ENCODE results near the gene CCDC167.

CCDC167 gene

GRCh38 chr6:37480118-37480736 lies 19.5 kb downstream of the CCDC167 start:
- no peak for TF ChIP-seq YY1 (IDR thresholded peaks at IDR 0.05; ENCODE audit: low read depth)
- no peak for TF ChIP-seq MAX (IDR thresholded peaks at IDR 0.05)
- no peak for TF ChIP-seq USF1 (IDR thresholded peaks at IDR 0.05)
- TF ChIP-seq RAD21 (IDR thresholded peaks at IDR 0.05; ENCODE audit: low read depth): no peak
- no peak for TF ChIP-seq REST (IDR thresholded peaks at IDR 0.05; ENCODE audit: low read depth)
- TF ChIP-seq TEAD4 (IDR thresholded peaks at IDR 0.05): no peak

GRCh38 chr6:37479266-37479854 lies 20.3 kb downstream of the CCDC167 start:
- TF ChIP-seq CREB1 (IDR thresholded peaks at IDR 0.05; ENCODE audit: low read depth) (no peak), TEAD4 (IDR thresholded peaks at IDR 0.05) (no peak), TAF1 (IDR thresholded peaks at IDR 0.05; ENCODE audit: low read depth) (no peak), NFIC (IDR thresholded peaks at IDR 0.05) (no peak), CEBPB (IDR thresholded peaks at IDR 0.05) (no peak), TCF12 (IDR thresholded peaks at IDR 0.05; ENCODE audit: low read depth) (no peak), USF1 (IDR thresholded peaks at IDR 0.05) (no peak), ZBTB7A (IDR thresholded peaks at IDR 0.05; ENCODE audit: low read depth) (no peak), FOXM1 (IDR thresholded peaks at IDR 0.05; ENCODE audit: borderline replicate concordance, low read depth) (no peak), YY1 (IDR thresholded peaks at IDR 0.05; ENCODE audit: low read depth) (no peak), MAX (IDR thresholded peaks at IDR 0.05) (no peak)

GRCh38 chr6:37478827-37479226 lies 20.9 kb downstream of the CCDC167 start:
- TF ChIP-seq TEAD4 (IDR thresholded peaks at IDR 0.05) (no peak), TAF1 (IDR thresholded peaks at IDR 0.05; ENCODE audit: low read depth) (no peak), FOXM1 (IDR thresholded peaks at IDR 0.05; ENCODE audit: borderline replicate concordance, low read depth) (no peak), EP300 (IDR thresholded peaks at IDR 0.05; ENCODE audit: borderline replicate concordance) (no peak), MAX (IDR thresholded peaks at IDR 0.05) (no peak), USF1 (IDR thresholded peaks at IDR 0.05) (no peak), ZBTB7A (IDR thresholded peaks at IDR 0.05; ENCODE audit: low read depth) (no peak), RAD21 (IDR thresholded peaks at IDR 0.05; ENCODE audit: low read depth) (no peak), EGR1 (IDR thresholded peaks at IDR 0.05) (no peak), YY1 (IDR thresholded peaks at IDR 0.05; ENCODE audit: low read depth) (no peak)

- no peak for TF ChIP-seq YY1 (IDR thresholded peaks at IDR 0.05; ENCODE audit: low read depth)
- no peak for TF ChIP-seq FOXM1 (IDR thresholded peaks at IDR 0.05; ENCODE audit: borderline replicate concordance, low read depth)
- TF ChIP-seq REST (IDR thresholded peaks at IDR 0.05; ENCODE audit: low read depth): no peak
- TF ChIP-seq TEAD4 (IDR thresholded peaks at IDR 0.05): no peak
- no peak for TF ChIP-seq ZBTB7A (IDR thresholded peaks at IDR 0.05; ENCODE audit: low read depth)
- no peak for TF ChIP-seq TAF1 (IDR thresholded peaks at IDR 0.05; ENCODE audit: low read depth)
- no peak for TF ChIP-seq EGR1 (IDR thresholded peaks at IDR 0.05)
- no peak for TF ChIP-seq CREB1 (IDR thresholded peaks at IDR 0.05; ENCODE audit: low read depth)
- no peak for TF ChIP-seq EP300 (IDR thresholded peaks at IDR 0.05; ENCODE audit: borderline replicate concordance)
- no peak for TF ChIP-seq NFIC (IDR thresholded peaks at IDR 0.05)
- TF ChIP-seq CEBPB (IDR thresholded peaks at IDR 0.05): no peak
- TF ChIP-seq RAD21 (IDR thresholded peaks at IDR 0.05; ENCODE audit: low read depth): no peak
- TF ChIP-seq TCF12 (IDR thresholded peaks at IDR 0.05; ENCODE audit: low read depth): no peak
- no peak for TF ChIP-seq USF1 (IDR thresholded peaks at IDR 0.05)
- no peak for TF ChIP-seq MAX (IDR thresholded peaks at IDR 0.05)
These were observed 21.8 kb downstream of the CCDC167 start for GRCh38 chr6:37477656-37478435.

All from Ishikawa (cell line).